DOHH2 (cell line): ENCODE data around the gene METTL27.
"Not testable (repeated sequence)": the region's sequence is repeated elsewhere in the genome, so short reads cannot be mapped to it uniquely, and the experiment has no call there.

Experiments used
- EZH2phosphoT487 ChIP-seq: fragments of 200-600 bp; sonication (generic); IDR thresholded peaks from 2 replicates; pipeline ENCODE4 v1.6.1; 2017; ENCODE audit warnings: borderline replicate concordance, mild to moderate bottlenecking, antibody characterized with exemption, low read length, moderate library complexity, mixed read lengths
- TF ChIP-seq, protein P1 (sequence below): fragments of 200-600 bp; sonication (generic); IDR thresholded peaks from one replicate; pipeline ENCODE4 v1.5.1; 2014; ENCODE audit warnings: antibody characterized with exemption, mild to moderate bottlenecking, low read depth, low read length; ENCODE audit not compliant: poor library complexity, severe bottlenecking

DNA sequence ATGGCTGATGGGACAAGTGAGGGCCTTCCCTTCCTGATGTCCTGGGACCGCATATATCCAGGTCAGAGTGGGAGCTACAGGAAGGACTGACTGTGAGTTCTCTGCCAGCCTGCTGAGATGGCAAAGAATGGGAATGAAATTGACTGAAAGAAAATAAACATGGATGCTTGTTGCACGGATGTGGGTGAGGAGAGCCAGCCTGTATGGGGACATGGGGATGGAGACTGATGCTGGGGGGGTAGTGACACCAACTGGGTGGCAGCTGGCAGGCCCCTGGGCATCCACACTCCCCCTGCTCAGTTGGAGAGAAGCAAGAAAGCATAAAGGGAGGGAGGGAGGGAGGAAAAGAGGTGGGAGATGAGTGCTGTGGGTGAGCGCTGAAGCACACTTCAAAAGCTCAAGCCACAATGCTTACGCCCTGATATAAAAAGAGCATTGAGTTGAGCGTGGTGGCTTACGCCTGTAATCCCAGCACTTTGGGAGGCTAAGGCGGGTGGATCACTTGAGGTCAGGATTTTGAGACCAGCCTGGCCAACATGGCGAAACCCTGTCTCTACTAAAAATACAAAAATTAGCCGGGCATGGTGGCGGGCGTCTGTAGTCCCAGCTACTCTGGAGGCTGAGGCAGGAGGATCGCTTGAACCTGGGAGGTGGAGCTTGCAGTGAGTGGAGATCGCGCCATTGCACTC is 20.6 kb downstream of the METTL27 start:
- TF ChIP-seq, protein P1, sequence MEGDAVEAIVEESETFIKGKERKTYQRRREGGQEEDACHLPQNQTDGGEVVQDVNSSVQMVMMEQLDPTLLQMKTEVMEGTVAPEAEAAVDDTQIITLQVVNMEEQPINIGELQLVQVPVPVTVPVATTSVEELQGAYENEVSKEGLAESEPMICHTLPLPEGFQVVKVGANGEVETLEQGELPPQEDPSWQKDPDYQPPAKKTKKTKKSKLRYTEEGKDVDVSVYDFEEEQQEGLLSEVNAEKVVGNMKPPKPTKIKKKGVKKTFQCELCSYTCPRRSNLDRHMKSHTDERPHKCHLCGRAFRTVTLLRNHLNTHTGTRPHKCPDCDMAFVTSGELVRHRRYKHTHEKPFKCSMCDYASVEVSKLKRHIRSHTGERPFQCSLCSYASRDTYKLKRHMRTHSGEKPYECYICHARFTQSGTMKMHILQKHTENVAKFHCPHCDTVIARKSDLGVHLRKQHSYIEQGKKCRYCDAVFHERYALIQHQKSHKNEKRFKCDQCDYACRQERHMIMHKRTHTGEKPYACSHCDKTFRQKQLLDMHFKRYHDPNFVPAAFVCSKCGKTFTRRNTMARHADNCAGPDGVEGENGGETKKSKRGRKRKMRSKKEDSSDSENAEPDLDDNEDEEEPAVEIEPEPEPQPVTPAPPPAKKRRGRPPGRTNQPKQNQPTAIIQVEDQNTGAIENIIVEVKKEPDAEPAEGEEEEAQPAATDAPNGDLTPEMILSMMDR: not testable (repeated sequence)
- TF ChIP-seq EZH2phosphoT487: not testable (repeated sequence)
